Right lobe of liver (tissue), 6 donors: ENCODE measurements around the gene MSH3. TPM values are rescaled to one million over a fixed set of nuclear protein-coding genes. Genes with fewer than 3 reads are reported as not detected.

ENCODE experiments used
- ATAC-seq, 4 donors: fragments of 200-7000 bp; cut with Tn5 transposase; one replicate each; pipeline ENCODE4 v1.9.1; 2020; ENCODE audit warnings: mild to moderate bottlenecking in 4 of 4, moderate library complexity in 4 of 4
- DNase-seq, 3 donors: peaks; one replicate each; pipeline ENCODE4 v3.0.0-alpha.2; 2020
- H3K27ac ChIP-seq, 3 donors: fragments of 200-600 bp; one replicate each; pipeline ENCODE4 v1.8.0; 2022
- H3K27me3 ChIP-seq, 2 donors: fragments of 200-600 bp; one replicate each; pipeline ENCODE4 v1.8.0; 2022
- H3K36me3 ChIP-seq, 4 donors: fragments of 200-600 bp; sonication (generic) in 1 of 4; one replicate each; pipeline versions ENCODE4 v1.5.1 to v1.8.0; 2017 to 2022; ENCODE audit warnings: control low read depth in 1 of 4
- H3K4me1 ChIP-seq, 4 donors: fragments of 200-600 bp; sonication (generic) in 1 of 4; one replicate each; pipeline versions ENCODE4 v1.5.1 to v1.8.0; 2017 to 2022; ENCODE audit warnings: control low read depth in 1 of 4
- H3K4me3 ChIP-seq, 3 donors: fragments of 200-600 bp; one replicate each; pipeline ENCODE4 v1.8.0; 2022
- H3K9me3 ChIP-seq, 4 donors: fragments of 200-600 bp; sonication (generic) in 1 of 4; one replicate each; pipeline versions ENCODE4 v1.5.1 to v1.8.0; 2017 to 2022; ENCODE audit warnings: control low read depth in 1 of 4
- CTCF ChIP-seq, 4 donors: fragments of 200-600 bp in 3 of 4; fragments of 450-650 bp in 1 of 4; IDR thresholded peaks; one replicate each; pipeline versions ENCODE4 v1.5.1 to v1.8.0; 2016 to 2022; ENCODE audit warnings: antibody characterized with exemption in 4 of 4, mild to moderate bottlenecking in 2 of 4
- POLR2A ChIP-seq: fragments of 450-650 bp; IDR thresholded peaks from one replicate; pipeline ENCODE4 v1.6.1; 2017; ENCODE audit warnings: antibody characterized with exemption, mild to moderate bottlenecking
- WGBS: methylation state at CpG from one replicate; pipeline ENCODE4 v1.1.6; 2018; ENCODE audit warnings: low coverage, low lambda C conversion rate; ENCODE audit not compliant: insufficient coverage; ENCODE audit errors: missing lambda C conversion rate; 5-methylcytosine and 5-hydroxymethylcytosine counted together
- intact Hi-C, 2 donors: fragments of 100-400 bp; cut with DNase I; formaldehyde crosslinking; loops; one replicate each; pipeline versions ENCODE4 v1.11.2 to v1.14.1; 2022
- long read RNA-seq: library from polyadenylated mRNA; unstranded; transcript quantifications from one replicate; pipeline ENCODE4 v2.0.0, GENCODE V29; 2019
- total RNA-seq, 6 experiments: library from RNA; depleted of rRNA in 2 of 6; stranded (reverse); fragments of >200 nt in 2 of 6; fragmentation: NEBNext Ultra II Directional in 3 of 6; extraction: Animal tissue kit (Norgen Biotek cat#: 25700) in 3 of 6; gene quantifications; one replicate each; pipeline versions ENCODE4 v1.1.0 to v1.2.4, GENCODE V29; 2016 to 2023
- donor health status: DM: no; HTN: yes; CAD: no.
- donor health status: DM: no; HTN: no; CAD: no.
- donor health status: DM: no; HTN: no; CAD: no.
- donor health status: DM: no; HTN: yes; CAD: no.
- donor health status: DM: no; HTN: yes; CAD: no.

MSH3 gene
- total RNA-seq, result 10 to 100 TPM in 4 of 6 experiments, 1 to 10 TPM in 2; 7.8 to 13.1 (median 10.8) TPM
- long read RNA-seq, partial matches to known transcripts, result 7 of 7 reads
- long read RNA-seq, other reads (novel, unspliced or antisense), result 0 of 7 reads

- peak within 1 kb of the TSS; percentile 72 to 96 (median 92) for H3K27ac ChIP-seq
- DNase-seq (peak; percentile 90 to 92 (median 91)), ATAC-seq (peak; percentile 79 to 90 (median 86))
- 0% methylated on average over 14 of the region's 74 CpGs for WGBS
- H3K4me1 ChIP-seq, result peaks cover 0 to 20% (median 5%) of the 10 kb centered on the region in 4 donors
- TF ChIP-seq POLR2A, result peak; percentile 77
- TF ChIP-seq CTCF (IDR thresholded peaks at IDR 0.05), result peak in 2 of 4 donors; percentile 19 to 26
- intact Hi-C loops, result no loop called here
- peak within 1 kb of the TSS; percentile 92 to 99 (median 98) for H3K4me3 ChIP-seq
- H3K9me3 ChIP-seq, result no peaks in the 10 kb centered on the region
- peaks cover 0 to 21% (median 2%) of the 10 kb centered on the region in 4 donors for H3K36me3 ChIP-seq
- H3K27me3 ChIP-seq, result no peaks in the 10 kb centered on the region
Observed at GRCh38 chr5:80654391-80655230, at the start of gene MSH3, which contains the start of gene DHFR. TSS of gene MSH3 (plus strand) at chr5:80654652. CDS start at chr5:80654728, 76 bp downstream. TSS of gene DHFR (minus strand) at chr5:80654983. CDS start at chr5:80654489, 494 bp downstream.

GRCh38 chr5:80607343-80607742, 47.1 kb upstream of the MSH3 start:
- ATAC-seq (peak in 3 of 4 donors; percentile 28 to 58 (median 50)), DNase-seq (no peak)
- no peak overlapping the region for H3K4me3 ChIP-seq
- peak overlapping the region in 1 of 3 donors; percentile 33 for H3K27ac ChIP-seq
- no peaks in the 10 kb centered on the region for H3K9me3 ChIP-seq
- no peaks in the 10 kb centered on the region for H3K36me3 ChIP-seq
- TF ChIP-seq CTCF (IDR thresholded peaks at IDR 0.05) (no peak), POLR2A (no peak)
- intact Hi-C loops, result no loop called here
- H3K27me3 ChIP-seq, result no peaks in the 10 kb centered on the region
- H3K4me1 ChIP-seq, result peaks cover 0 to 16% (median 2%) of the 10 kb centered on the region in 4 donors

GRCh38 chr5:80607832-80608231, 46.6 kb upstream of the MSH3 start:
- ATAC-seq, result peak; percentile 91 to 99 (median 96)
- TF ChIP-seq CTCF (IDR thresholded peaks at IDR 0.05) (no peak), POLR2A (no peak)
- Histone ChIP-seq H3K36me3 (no peaks in the 10 kb centered on the region), H3K4me3 (no peak overlapping the region), H3K27ac (peak overlapping the region in 1 of 3 donors; percentile 33), H3K9me3 (no peaks in the 10 kb centered on the region), H3K4me1 (peaks cover 0 to 16% (median 2%) of the 10 kb centered on the region in 4 donors), H3K27me3 (no peaks in the 10 kb centered on the region)
- intact Hi-C loops, result no loop called here
- peak in 1 of 3 donors; percentile 65 for DNase-seq

GRCh38 chr5:80608731-80609130, 45.7 kb upstream of the MSH3 start:
- Histone ChIP-seq H3K4me1 (peaks cover 0 to 16% (median 2%) of the 10 kb centered on the region in 4 donors), H3K27ac (no peak overlapping the region), H3K4me3 (no peak overlapping the region), H3K27me3 (no peaks in the 10 kb centered on the region), H3K9me3 (no peaks in the 10 kb centered on the region), H3K36me3 (no peaks in the 10 kb centered on the region)
- WGBS, result 80% methylated on average over 1 of the region's 1 CpG
- intact Hi-C loops, result no loop called here
- peak in 3 of 4 donors; percentile 23 to 32 (median 29) for ATAC-seq
- DNase-seq, result no peak
- no peak for TF ChIP-seq POLR2A
- TF ChIP-seq CTCF (IDR thresholded peaks at IDR 0.05), result no peak
